Measurements from ENCODE around the gene LYZ.

LYZ gene

GRCh38 chr12:69385038-69385437 is 36.9 kb downstream of the LYZ start:
- H3K4me3 ChIP-seq (ENCODE audit: low read length): no peak overlapping the region
- DNase-seq (ENCODE audit: low read depth): peak; percentile 60
- TF ChIP-seq, protein P1, sequence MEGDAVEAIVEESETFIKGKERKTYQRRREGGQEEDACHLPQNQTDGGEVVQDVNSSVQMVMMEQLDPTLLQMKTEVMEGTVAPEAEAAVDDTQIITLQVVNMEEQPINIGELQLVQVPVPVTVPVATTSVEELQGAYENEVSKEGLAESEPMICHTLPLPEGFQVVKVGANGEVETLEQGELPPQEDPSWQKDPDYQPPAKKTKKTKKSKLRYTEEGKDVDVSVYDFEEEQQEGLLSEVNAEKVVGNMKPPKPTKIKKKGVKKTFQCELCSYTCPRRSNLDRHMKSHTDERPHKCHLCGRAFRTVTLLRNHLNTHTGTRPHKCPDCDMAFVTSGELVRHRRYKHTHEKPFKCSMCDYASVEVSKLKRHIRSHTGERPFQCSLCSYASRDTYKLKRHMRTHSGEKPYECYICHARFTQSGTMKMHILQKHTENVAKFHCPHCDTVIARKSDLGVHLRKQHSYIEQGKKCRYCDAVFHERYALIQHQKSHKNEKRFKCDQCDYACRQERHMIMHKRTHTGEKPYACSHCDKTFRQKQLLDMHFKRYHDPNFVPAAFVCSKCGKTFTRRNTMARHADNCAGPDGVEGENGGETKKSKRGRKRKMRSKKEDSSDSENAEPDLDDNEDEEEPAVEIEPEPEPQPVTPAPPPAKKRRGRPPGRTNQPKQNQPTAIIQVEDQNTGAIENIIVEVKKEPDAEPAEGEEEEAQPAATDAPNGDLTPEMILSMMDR (IDR thresholded peaks at IDR 0.05; ENCODE audit: insufficient read depth, low read depth, low read length, missing control alignments): no peak

DNA sequence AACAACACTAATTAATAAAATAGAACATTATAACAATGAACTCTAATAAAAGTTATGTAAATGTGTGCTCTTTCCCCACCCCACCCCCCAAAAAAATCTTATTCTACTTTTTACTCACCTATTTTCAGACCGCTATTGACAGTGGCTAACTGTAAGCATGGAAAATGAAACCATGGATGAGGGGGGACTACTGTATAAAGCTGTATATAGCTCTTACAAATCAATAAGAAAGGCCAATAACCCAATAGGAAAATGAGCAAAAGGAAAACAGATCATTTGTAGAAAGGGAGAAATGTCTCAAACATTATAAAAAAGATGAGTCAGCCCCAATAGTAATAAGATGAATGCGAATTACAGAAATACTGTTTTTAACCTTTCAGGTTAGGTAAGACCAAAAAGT is 38.7 kb downstream of the LYZ start:
- no peak overlapping the region for H3K4me3 ChIP-seq (ENCODE audit: low read length)
- TF ChIP-seq, protein P1 (IDR thresholded peaks at IDR 0.05; ENCODE audit: insufficient read depth, low read depth, low read length, missing control alignments): no peak
- DNase-seq (ENCODE audit: low read depth): no peak

- DNase-seq (ENCODE audit: low read depth): peak; percentile 66
- TF ChIP-seq, protein P1 (IDR thresholded peaks at IDR 0.05; ENCODE audit: insufficient read depth, low read depth, low read length, missing control alignments): peak; percentile 53
Observed at GRCh38 chr12:69388371-69388770, 40.2 kb downstream of the LYZ start.

GRCh38 chr12:69389831-69390230 is 41.6 kb downstream of the LYZ start:
- no peak for DNase-seq (ENCODE audit: low read depth)
- H3K4me3 ChIP-seq (ENCODE audit: low read length): no peak overlapping the region
- TF ChIP-seq, protein P1 (IDR thresholded peaks at IDR 0.05; ENCODE audit: insufficient read depth, low read depth, low read length, missing control alignments): no peak

More at GRCh38 chr12:69388371-69388770, 40.2 kb downstream of the LYZ start:
- H3K4me3 ChIP-seq (ENCODE audit: low read length): no peak overlapping the region

DNA sequence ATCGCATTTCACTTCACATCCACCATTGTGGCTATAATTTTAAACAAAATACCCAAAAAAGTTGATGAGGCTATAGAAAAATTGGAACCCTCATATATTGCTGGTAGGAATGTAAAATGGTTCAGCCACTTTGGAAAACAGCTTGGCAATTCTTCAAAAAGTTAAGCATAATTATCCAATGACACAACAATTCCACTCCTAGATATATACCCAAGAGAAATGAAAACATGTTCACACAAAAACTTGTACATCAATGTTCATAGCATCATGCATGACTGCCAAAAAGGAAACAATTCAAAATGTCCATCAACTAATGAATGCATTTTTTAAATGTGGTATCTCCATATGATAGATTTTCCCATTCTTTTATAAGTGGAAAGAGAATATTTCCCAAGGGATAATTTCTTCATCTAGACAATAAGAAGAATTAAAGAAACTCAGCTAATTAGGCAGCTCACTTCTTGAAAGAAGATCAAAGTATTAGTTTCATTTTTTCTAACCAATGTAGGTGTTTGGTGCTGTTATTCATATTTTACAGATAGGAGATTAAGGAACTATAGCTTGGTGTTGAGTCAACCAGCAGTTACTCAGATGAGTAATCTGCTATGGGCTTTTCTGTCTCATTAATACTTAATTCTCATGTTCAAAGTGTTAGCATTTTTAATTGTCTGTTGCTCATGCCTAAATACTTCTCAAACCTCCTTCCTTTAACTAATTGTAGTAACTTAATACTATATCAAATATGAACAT is 44.2 kb downstream of the LYZ start:
- TF ChIP-seq, protein P1 (IDR thresholded peaks at IDR 0.05; ENCODE audit: insufficient read depth, low read depth, low read length, missing control alignments): no peak
- peak; percentile 65 for DNase-seq (ENCODE audit: low read depth)
- H3K4me3 ChIP-seq (ENCODE audit: low read length): no peak overlapping the region

GRCh38 chr12:69396041-69396440 is 47.9 kb downstream of the LYZ start:
- peak; percentile 25 for DNase-seq (ENCODE audit: low read depth)
- no peak overlapping the region for H3K4me3 ChIP-seq (ENCODE audit: low read length)
- TF ChIP-seq, protein P1 (IDR thresholded peaks at IDR 0.05; ENCODE audit: insufficient read depth, low read depth, low read length, missing control alignments): no peak

GRCh38 chr12:69396963-69397362 is 48.8 kb downstream of the LYZ start:
- DNase-seq (ENCODE audit: low read depth): no peak
- no peak overlapping the region for H3K4me3 ChIP-seq (ENCODE audit: low read length)
- TF ChIP-seq, protein P1 (IDR thresholded peaks at IDR 0.05; ENCODE audit: insufficient read depth, low read depth, low read length, missing control alignments): no peak
